ENCODE results near the gene ZNF747. TPM values are rescaled to one million over a fixed set of nuclear protein-coding genes. Genes with fewer than 3 reads are reported as not detected.

Gene ZNF747
- polyA plus RNA-seq, 4 donors: 10.1 to 11.8 (median 11.1) TPM

DNA sequence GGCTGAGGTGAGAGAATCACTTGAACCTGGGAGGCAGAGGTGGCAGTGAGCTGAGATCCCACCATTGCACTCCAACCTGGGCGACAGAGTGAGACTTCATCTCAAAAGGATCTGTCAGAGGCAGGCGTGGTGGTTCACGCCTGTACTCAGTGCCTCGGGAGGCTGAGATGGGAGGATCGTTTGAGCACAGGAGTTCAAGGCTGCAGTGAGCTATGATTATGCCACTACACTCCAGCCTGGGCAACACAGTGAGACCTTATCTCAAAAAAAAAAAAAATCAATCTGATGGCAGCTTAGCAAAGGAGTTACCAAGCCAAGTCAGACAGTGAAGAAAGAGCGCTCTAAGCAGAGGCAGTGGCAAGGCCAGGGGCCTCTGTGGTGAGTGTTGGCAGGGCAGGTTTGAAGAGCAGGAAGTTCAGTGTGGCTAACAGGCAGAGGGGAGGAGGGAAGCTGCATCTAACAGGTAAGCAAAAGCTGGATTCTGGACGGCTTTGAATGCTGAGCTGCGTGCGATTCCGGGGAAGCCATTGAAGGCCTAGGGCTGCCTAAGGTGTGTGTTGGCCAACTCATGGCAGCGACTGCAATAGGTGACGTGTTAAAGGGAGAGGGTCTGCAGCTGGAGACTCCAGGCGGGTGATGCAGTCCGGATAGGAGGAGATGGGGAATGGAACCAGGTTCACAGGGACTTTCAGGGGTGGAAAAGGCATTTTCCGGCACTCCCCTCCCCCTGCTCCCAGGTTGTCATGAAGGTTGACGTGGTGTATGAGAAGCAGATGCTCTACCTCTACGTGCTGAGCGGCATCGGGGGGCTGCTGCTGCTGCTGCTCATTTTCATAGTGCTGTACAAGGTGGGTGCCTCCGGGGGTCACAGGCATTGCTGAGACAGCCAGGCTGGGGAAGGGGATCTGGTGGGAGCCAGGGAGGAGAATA is 15.3 kb downstream of the ZNF747 start:
- DNase-seq (ENCODE audit: low read depth in 4 of 4, low spot score in 3 of 4): no peak

GRCh38 chr16:30518552-30518951 is 16.1 kb downstream of the ZNF747 start:
- no peak for DNase-seq (ENCODE audit: low read depth in 4 of 4, low spot score in 3 of 4)

GRCh38 chr16:30515275-30515674 is 19.4 kb downstream of the ZNF747 start:
- no peak for DNase-seq (ENCODE audit: low read depth in 4 of 4, low spot score in 3 of 4)

DNA sequence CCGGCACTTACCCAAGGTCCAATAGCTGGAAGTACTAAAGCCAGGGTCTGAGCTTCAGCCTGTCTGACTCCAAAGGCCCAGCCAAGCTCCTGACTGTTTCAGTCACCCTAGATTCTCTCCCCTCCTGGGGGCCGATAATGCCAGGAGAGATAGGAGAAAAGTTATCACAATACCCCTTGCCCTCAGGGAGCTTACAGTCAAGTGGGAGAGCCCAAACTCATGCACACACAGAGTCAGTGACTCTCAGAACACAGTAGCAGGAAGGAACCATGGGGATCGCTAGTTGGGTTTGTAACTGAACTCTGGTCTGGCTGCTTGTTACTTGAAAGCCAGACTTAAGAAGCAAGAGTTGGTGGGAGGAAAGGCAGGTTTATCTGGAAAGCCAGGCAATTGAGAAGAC is 23.1 kb downstream of the ZNF747 start:
- DNase-seq (ENCODE audit: low read depth in 4 of 4, low spot score in 3 of 4): no peak

DNA sequence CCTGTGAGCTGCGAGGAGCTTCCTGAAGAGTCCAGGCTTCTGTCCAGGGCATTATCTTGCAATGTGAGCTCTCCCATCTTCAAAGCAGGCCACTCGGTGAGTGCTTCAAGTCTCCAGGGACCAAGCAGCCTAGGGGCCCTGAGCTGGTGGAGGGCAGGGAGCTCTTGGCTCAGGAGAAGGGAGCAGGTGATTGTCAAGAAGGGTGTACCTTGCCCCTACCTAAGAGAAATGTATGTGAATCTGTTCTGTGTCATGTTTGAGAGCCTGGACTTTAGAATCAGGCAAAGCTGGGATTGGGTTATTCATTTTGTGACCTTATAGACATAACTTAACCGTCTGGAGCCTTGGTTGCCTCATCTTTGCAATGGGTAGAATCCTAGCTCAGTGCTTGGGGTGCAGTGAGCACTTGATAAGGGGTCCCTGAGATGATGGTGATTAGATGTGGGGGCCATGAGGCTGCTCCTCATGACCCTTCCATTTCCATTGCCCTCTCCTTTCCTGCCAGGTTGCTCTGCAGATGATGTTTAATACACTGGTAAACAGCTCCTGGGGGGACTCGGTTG is 24.2 kb downstream of the ZNF747 start:
- DNase-seq (ENCODE audit: low read depth in 4 of 4, low spot score in 3 of 4): no peak

DNA sequence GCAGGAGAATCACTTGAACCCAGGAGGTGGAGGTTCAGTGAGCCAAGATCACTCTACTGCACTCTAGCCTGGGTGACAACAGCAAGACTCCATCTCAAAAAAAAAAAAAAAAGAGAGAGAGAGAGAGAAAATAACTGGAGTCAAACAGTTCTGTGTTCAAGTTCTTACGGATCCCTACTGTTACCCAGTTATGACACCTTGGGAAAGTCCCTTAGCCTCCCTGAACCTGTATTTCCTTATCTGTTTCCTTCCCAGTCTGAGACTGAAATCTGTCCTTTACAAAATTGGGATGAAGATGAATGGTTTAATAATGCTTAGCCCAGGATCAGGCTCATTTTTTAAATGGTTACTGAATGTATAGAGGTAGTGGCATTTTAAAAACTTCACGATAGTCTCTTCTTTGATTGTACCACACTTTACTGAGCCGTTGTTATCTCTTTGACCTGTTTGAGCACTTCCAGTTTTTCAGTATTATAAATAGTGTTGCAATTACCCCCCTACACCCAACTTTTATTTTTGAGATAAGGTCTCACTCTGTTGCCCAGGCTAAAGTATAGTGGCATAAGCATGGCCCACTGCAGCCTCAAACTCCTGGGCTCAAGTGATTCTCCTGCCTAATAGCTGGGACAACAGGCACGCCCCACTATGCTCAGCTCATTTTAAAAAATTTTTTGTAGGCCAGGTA is 25.4 kb downstream of the ZNF747 start:
- DNase-seq (ENCODE audit: low read depth in 4 of 4, low spot score in 3 of 4): no peak

GRCh38 chr16:30503403-30504296 is 31.0 kb downstream of the ZNF747 start:
- DNase-seq (ENCODE audit: low read depth in 4 of 4, low spot score in 3 of 4): no peak

DNA sequence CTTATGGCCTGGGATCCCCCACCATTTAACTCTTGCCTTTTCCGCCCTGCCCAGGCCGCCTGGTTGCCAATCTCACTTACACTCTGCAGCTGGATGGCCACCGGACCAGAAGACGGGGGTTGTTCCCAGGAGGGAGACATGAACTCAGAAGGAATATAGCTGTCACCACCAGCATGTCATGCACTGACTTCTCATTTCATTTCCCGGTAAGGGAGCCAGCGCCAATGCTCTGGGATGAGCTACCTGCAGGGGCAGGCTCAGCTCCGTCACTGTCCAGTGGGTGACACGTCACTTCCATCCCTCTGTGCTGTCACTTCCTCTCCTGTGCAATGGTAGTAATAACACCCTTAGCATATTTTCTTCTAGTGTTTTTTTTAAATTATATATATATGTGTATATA is 35.4 kb downstream of the ZNF747 start:
- no peak for DNase-seq (ENCODE audit: low read depth in 4 of 4, low spot score in 3 of 4)

GRCh38 chr16:30494709-30495108 is 39.9 kb downstream of the ZNF747 start:
- DNase-seq (ENCODE audit: low read depth in 4 of 4, low spot score in 3 of 4): no peak

DNA sequence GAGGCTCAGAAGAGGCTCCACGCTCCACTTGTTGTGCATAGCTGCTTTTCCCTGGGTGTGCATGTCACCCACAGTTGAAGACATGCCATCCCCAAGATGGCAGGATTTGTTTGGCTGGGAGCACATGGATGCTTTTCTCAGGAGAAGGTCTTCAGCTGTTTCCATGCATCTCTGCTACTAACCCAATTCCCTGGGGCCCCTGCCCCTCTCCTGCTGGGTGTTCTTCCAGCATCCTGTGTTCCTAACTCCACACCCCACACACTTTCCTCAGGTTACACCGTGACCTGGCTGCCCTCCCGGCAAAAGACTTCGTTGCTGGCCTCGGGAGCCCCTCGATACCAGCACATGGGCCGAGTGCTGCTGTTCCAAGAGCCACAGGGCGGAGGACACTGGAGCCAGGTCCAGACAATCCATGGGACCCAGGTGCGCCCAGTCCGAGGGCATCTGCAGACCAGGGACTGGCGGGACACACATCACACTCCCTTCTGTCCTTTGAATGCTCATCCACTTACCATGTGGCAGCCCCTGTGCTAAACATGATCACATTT is 40.6 kb downstream of the ZNF747 start:
- DNase-seq (ENCODE audit: low read depth in 4 of 4, low spot score in 3 of 4): no peak

- DNase-seq (ENCODE audit: low read depth in 4 of 4, low spot score in 3 of 4): no peak
Observed at GRCh38 chr16:30491744-30492308, 42.8 kb downstream of the ZNF747 start.

- DNase-seq (ENCODE audit: low read depth in 4 of 4, low spot score in 3 of 4): no peak
Observed at GRCh38 chr16:30491229-30491628, 43.4 kb downstream of the ZNF747 start.

DNA sequence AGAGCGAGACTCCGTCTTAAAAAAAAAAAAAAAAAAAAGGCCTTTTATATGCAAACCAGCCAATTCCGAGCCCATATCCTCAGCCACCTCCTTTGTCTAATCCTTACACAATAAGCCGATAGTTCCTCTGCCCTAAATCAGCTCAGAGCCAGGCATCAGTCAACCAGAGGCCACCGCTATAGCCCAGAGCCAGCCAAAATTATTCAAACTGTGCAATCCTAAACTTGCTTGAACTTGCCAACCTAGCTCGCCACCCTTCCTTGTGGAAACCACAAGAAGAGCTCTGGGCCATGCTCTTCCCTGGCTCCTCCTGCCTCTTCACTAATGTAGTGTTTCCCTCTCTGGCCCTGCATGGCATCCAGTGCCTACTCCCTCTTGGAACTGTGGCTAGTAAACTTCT is 44.4 kb downstream of the ZNF747 start:
- no peak for DNase-seq (ENCODE audit: low read depth in 4 of 4, low spot score in 3 of 4)

DNA sequence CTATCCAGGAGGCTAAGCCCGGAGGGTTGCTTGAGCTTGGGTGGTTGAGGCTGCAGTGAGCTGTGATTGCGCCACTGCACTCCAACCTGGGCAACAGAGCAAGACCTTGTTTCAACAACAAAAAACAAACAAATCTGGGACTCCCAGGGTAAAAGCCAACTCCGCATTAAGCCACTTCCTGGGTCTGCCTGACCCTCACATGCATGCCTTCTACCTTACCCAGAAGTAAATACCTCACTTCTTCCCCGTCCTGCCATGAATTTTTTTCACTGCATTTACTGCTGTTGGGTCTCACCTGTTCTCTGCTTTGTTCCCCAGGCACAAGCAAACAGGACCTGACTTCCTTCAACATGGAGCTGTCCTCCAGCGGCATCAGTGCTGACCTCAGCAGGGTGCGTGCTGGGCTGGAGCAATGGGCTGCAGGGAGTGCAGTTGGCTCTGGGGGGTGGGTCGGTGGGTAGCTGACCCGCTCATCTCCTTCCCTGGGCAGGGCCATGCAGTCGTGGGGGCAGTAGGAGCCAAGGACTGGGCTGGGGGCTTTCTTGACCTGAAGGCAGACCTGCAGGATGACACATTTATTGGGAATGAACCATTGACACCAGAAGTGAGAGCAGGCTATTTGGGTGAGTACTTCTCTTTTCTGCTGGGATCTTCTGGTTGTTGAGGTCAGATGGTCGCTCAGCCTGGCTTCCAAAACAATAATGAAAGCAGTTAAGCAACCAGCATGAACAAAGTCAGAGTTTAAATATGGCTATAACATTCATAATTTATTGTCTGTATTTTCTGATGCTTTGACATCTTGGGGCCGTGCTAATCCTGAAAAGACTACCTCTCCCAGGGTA is 45.7 kb downstream of the ZNF747 start:
- DNase-seq (ENCODE audit: low read depth in 4 of 4, low spot score in 3 of 4): no peak

- no peak for DNase-seq (ENCODE audit: low read depth in 4 of 4, low spot score in 3 of 4)
Observed at GRCh38 chr16:30485818-30486436, 48.7 kb downstream of the ZNF747 start.

- no peak for DNase-seq (ENCODE audit: low read depth in 4 of 4, low spot score in 3 of 4)
Observed at GRCh38 chr16:30484887-30485286, 49.8 kb downstream of the ZNF747 start.

GRCh38 chr16:30482366-30482765 is 52.3 kb downstream of the ZNF747 start:
- no peak for DNase-seq (ENCODE audit: low read depth in 4 of 4, low spot score in 3 of 4)

DNA sequence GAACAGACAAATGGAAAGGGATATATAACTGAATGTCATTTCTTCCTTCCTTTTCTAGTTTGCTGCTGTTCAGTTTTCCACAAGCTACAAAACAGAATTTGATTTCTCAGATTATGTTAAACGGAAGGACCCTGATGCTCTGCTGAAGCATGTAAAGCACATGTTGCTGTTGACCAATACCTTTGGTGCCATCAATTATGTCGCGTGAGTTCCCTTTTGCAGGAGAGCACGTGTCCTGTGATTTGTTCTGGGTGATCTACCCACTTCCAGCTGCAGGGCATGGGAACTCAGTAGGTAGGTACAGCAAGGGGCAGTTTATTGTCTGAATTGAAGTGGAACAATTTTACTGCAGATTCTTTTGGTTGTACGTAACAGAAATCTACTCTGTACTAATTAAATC is 53.3 kb downstream of the ZNF747 start:
- DNase-seq (ENCODE audit: low read depth in 4 of 4, low spot score in 3 of 4): no peak

All from right renal pelvis (tissue), 4 donors.